HuH-7.5 (cell line): Measurements from ENCODE around the gene ERG.

ENCODE experiments used
- DNase-seq: peaks from one replicate; pipeline ENCODE4 v3.0.0; 2011; ENCODE audit warnings: low spot score

Gene ERG, protein sequence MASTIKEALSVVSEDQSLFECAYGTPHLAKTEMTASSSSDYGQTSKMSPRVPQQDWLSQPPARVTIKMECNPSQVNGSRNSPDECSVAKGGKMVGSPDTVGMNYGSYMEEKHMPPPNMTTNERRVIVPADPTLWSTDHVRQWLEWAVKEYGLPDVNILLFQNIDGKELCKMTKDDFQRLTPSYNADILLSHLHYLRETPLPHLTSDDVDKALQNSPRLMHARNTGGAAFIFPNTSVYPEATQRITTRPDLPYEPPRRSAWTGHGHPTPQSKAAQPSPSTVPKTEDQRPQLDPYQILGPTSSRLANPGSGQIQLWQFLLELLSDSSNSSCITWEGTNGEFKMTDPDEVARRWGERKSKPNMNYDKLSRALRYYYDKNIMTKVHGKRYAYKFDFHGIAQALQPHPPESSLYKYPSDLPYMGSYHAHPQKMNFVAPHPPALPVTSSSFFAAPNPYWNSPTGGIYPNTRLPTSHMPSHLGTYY

DNA sequence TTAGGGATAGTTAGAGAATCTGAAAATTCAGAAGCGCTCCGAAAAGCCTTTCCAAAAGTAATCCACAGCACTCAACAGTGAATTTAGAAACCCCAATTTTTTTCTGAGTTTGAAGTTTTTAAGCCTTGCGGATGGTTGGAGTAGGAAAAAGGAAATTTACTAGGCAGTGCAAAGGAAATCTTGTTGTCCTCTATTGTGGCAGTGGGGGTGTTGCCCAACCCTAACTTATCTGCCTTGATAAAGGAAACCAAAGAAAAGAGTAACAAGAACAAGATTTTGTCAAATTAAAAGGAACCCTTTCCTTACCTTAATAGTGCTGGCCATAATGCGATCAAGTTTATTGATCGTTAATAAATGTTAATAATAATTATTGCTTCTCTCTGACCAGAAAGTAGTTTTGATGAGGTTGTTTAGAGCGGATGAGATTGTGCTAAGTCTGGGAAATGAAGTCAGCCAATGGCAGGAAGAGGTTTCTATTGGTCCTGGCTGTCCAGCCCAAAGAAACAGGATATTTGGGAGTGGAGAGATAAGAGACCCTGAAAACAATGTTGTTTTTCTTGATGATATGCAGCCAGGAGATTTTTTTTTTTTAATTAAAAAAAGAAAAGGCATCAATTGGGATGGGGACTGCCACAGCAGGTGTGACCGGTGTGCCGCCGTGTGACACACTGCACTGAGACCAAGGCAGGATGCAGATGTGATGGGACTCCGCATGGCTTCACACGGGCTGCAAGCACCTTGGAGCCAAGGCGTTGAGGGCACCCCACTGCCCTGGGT lies at the start of gene ERG:
ERG (minus strand) TSS at position 421 of the 777 bp plus-strand sequence; CDS start at position 324, 97 bp downstream.
- DNase-seq: no peak

DNA sequence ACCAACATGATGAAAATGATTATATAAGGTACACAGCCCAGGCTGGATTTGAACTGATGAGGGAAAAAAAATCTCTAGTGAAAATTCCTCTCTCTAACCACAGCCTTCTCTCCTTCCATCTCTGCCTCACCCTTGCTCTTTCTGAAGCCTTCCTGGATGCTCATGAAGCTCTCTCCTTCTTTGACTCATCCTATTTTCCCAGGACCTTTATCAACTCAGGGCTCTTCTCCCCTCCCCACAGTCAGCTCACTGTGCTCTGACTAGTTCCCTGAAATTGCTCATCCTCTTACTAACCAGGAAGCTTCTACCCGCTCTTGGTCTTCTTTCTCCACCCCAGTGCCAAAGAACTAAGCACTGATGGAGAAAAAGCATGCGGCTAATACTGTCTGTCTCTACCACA lies 46.4 kb upstream of the ERG start:
- DNase-seq: no peak

DNA sequence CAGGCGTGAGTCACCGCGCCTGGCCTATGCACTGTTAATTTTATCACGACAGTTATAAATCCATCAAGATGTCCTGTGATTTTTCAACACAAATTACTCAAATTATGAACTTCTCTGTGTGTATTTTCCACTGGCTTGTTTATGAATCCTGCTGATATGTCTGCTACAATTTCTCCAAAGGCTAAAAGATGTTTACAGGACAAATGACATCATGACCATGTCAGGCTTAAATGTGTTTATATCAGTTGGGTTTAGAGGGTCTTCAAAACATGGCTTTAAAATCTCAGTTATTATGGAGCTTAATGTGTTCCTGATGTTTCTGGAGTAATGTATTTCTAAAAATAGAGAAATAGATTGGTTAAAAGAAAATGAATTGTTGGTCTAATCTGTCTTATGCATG lies 44.0 kb upstream of the ERG start:
- DNase-seq: no peak

DNA sequence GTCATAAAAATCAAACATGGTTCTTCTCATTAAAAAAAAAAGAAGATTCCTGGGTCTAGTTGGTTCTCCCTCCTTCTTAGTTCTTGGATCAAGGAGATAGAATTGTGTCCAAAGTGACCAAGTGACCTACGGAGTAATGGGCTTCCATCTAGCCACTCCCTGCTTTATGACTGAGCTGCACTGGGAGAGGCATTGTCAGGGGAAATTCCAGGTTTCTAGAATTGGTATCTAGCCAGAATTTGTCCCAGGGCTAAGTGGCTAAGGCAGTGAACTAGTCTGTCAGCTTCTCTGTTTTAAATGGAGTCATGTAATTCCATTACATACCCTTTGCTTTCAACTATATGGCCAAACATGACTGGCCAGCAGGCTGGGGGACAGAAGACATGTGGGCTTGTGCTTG lies 40.1 kb upstream of the ERG start:
- DNase-seq: no peak

DNA sequence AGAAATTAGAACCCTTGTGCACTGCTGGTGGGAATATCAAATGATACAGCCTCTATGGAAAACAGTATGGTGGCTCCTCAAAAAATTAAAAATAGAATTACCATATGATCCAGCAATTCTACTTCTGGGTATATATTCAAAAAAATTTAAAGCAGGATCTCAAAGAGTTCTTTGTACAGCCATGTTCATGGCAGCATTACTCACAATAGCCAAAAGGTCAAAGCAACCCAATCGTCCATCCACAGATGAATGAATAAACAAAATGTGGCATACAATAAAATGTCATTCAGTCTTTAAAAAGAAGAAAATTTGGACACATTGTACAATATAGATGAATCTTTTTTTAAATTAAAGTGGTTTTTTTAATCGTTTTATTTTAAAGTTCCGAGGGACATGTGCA lies 36.3 kb upstream of the ERG start:
- DNase-seq: no peak

DNA sequence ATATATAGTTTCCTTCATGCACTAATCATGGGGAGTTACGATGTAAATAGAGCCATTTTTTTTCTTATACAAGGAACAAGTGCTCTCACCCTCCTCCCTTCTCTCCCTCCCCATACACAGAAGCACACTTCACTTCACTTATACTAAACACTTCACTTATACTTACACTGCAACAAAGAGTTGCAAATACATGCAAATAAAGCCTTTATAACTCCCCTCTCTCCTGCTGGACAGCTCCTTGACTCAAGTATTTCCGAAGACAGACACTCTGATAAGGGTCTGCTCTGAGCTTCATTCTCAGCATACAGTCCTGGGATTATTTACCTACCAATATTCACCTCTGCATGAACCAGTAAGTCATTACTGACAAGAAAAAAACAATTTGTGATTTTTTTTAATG lies 35.6 kb upstream of the ERG start:
- no peak for DNase-seq

DNA sequence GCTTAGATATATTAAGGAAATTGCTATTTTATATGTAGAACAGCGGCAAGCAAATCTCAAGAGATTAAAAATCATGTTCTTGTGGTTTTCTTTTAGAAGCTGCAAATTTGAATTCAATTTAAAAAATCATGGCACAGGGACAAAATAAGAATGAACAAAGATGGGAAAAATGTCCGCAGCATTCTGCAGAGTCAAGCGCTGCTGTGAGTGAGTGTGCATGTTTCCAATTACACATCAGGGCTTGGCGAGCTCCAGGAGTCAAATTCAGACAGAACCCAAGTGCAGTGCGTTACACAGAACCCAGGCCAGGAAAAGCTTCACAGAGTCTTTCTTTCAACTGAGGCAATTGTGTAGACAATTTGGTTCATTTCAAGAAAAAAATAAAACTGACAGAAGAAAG lies 33.3 kb upstream of the ERG start:
- DNase-seq: no peak

DNA sequence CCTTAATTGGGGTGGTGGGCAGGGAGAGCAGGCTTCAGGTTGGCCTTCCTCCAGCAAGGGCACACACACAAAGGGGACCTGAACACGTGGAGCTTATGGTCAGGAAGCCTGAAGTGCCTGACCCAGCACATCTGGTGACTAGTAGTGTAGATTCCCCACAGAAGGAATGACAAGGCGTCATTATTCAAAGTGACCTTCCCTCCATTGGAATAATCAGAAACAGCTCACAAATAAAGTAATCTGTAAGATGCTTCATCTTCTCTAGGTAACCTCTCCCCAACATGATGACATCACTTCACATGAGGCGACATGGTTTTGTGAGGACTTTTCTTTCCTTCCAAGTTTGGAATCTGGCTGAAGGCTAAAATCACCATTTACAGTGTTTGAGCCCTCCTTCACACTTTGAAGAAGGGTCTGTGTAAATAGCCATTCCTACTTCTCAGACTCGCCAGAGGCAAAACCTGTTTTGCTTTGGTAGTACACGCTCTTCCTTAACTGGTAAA lies 32.8 kb upstream of the ERG start:
- no peak for DNase-seq

DNA sequence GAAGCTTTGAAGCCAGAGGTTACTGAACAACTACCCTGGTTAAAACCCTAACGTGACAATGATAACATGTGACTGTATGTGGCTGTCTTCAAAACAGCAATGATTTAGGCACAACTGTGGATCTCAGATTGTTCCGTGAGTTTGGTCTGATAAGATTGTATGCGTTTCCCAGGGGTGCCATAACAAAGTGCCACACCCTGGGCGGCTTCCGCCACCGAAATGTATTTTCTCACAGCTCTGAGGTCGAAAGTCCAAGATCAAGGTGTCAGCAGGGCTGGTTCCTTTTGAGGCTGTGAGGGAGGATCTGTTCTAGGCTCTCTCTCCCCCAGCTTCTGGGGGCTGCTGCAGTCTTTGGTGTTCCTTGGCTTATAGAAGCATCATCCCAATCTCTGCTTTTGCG lies 29.5 kb upstream of the ERG start:
- no peak for DNase-seq

DNA sequence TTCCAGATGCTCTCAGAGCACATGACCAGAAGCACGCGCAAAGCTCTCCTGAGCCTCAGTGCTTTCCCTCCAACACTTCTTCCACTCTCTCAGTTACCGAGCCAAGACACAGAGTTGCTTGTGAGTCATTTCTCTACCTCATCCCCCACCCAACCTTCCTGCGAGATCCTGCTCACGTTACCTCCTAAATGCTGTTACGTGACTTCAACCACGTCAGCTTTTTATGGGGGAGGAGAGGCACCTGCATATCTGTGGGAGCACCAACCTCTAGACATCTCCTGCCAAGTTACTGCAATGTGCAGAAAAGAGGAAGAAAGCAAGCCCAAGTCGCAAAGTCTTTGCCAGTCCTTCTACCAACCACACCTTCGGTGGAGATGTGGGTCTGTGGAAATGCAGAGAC lies 27.2 kb upstream of the ERG start:
- DNase-seq: no peak

DNA sequence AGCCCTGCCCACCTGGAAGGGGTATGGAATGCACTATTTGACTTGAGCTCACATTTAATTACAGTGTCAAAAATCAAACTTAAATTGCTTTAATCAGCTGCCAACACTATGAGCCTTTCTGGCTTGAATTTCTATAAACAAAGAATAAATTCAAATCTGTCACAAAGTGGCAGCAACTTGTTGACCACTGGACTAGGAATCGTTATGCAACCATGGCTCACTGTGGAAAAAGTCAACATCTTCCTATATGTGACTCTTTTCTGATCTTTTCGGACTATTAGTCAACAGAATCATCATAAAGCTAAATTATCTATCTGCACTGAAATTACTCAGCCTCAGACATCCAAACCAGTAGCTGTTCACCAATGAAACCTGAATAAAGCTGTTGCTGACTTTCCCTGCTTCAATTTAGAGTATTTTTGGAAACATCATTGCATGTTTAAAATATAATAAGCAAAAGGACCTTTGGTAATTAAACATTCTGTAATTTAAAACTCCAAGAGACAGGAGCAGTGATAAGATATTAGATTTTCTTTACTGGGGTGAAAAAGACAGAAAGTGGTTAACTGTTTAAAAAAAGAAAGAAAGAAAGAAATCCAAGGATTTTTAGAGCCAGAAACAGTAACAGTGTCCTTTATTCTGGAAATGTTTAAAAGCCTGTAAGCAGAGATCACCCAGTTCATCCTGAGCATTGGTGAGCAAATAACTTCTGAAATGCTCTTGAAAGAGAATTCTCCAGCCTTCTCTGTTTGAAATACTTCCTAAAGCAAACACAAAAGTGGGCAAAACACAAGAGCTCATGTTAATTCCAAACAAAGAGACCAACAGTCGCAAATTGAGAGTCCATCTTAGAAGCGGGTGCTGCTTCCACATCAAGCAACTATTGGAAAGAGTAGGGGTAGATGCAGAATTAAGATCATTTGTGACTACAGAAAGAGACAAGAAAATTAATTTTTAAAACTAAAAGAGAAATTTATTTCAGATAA lies 26.2 kb upstream of the ERG start:
- no peak for DNase-seq

DNA sequence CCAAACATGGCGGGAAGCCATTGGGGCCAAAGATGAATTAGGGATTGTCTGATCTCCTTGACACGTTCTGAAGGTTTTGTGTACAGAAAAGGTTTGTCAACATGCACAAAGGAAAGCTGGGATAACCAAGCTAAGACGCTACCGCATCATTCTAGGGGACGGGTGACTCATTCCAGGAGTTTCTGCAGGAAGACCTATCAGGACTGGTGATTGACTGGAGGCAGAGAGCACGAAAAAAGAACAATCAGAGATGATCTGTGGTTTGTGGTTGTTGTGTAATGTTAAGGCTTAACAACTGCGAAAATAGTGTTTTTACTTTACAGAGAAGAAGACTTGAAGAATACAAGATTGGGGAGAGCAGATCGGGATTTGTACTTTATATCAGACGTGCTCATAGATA lies 22.2 kb upstream of the ERG start:
- DNase-seq: no peak

DNA sequence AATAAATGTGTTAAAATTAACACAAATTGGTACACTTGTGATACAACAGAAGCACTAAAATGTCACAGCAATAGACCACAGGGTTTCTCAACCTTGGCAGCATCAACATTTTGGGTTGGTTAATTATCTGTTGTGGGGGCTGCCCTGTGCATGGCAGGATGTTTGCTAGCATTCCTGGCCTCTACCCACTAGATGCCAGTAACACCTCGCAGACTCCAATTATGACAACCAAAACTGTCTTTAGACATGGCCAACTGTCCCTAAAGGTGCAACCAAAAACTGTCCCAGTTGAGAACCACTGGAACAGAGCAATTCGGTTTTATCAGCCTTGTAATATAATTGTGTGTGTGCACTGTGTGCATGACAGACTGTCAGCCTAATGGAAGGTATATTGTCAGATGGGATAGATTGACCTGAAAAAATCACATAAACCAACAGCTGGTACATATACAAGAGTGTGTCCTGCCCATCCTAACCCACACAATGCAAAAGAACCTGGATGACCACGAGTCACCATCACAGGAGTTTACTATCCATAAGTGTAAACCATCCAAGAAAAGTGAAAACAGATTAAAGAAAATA lies 13.5 kb upstream of the ERG start:
- no peak for DNase-seq

DNA sequence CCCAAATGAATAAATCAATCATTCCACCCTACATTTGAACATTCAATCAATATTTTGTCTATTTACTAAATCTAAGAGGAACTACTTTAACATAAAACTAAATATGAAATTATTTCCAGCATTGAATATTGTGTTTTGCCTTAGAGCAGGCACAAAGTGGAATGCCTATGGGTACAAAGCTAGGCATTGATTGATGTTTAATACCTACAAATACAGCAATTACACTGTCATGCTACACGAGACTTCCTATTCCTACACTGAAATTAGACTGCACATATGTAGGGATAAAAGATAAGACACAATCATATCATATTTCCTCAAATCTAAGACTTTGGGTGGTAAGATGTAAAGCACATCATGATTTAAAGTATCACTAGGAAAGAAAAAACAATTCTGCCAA lies 12.9 kb upstream of the ERG start:
- no peak for DNase-seq

DNA sequence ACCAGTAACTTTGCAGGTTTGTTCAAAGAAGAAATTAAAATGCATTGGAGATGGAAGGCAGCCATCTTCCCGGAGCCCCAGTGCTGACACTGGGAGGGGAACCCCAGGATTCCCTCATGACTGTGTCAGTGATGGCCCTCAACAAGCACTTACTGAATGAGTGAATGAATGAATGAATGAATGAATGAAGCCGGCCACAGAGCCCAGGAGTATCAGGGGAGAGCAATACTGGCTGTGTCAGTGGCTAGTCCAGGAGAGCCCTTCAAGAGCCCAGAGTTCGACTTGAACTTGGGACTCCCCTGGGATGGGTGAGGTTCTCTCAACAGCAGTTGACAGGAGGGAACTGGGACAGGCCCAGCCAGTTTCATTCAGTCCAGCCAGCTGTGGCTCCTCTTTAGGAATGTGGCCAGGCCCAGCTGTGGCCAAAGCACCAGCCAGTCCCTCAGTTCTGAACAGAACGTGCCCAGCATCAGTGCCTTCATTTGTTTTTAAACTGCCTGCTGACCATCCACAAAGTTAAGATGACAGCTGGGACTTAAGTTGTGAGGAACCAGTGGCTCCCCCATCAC lies 9.2 kb upstream of the ERG start:
- no peak for DNase-seq

DNA sequence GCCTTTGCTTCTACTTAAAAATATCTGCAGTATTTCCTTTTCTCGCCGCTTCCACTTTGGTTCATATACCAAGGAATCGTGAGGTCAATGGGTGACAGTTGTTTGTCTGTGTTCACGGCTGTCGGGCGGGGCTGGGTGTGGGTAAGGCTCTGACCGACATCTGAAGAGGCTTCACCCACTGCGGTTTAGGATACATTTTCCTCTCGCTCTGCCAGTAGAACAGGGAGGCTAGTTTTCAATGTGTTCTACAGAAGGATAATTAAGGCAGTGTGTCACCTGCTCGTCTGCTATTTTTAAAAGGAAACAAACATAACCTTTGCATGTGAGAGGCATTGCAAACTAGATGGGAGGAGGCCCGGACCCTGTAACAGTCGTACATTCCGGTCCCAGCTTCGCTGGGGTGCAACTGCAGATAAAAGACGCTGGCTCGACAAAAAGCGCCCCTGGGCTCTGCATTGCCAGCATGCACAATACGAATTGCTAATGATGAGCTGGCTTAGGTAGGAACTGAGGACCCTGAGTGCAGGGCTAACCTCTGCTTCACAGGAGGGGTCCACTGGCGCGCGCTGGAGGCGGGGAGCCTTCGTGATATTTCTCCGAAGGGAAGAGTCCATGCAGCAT lies 8.5 kb upstream of the ERG start:
- no peak for DNase-seq

DNA sequence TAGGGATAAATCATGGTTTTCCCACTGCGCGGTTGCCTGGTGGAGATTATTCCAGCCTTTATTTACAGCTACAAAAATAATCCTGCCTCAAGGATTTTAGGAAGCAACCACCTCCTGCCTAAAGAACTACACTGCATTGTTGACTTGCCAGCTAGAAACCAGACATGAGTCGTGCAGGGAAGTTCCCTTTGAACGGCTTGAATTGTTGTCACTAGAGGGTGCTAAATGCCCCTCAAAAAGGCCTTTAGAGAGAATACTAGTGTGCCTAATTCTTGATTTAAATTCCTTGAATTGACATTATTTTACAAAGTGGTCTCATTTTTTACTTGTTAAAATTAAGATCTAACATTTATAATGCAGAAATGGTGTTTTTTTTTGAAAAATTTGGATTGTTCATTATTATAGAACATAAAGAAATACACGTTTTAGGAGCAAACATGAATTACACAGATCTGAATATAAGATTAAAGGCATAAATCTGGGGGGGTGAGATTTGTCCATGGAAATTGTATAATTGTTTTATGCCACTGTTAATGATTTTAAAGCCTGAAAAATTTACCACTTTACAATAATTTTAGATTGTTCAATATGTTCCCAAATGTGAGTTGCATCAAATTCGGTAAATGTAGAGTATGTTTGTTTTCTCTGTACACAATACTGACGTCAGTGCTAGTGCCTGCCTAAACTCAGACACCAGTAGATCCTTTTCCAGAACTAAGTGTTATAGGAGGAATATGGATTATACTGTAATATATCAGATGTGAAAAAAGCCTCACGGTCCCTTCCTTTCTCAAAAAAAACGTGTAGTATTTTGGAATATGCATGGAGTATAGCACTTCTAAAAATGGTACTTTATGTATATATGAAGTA lies 7.6 kb upstream of the ERG start:
- DNase-seq: peak; percentile 28

DNA sequence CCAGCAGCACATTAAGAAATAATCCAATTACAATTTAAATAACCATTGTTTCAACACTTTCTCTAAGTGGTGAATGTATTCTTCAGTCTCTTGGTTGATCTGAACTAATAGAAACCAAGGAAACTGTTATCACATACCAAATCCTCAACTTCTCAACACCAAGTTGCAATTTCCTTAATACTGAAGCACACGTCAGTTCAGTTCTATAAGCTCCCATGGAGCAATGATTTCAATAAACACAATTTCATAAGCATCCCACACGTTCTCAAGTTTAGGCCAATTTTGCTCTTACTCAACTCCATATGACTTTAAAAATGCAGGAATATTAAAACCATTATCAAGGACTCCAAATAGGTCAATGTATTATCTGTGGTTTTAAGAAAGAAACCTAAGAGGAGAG lies 5.8 kb upstream of the ERG start:
- no peak for DNase-seq

DNA sequence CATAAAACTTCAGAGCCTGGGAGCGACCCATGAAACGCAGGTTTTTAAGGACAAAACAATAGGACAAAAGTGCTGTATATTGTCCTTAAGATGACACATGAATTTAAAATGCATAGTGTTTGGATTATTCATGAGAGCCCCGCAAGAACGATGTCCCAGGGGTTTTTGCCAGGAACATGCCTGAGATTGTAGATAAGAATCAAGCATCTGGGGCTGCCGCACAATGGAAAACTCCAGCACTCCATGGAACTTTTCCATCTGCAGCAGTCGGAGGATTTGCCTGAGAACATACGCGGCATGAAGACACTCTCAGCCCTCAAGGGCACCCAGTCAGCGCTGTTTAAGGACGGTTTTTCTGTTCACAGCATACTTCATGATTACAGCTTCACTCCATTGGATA lies 5.3 kb upstream of the ERG start:
- DNase-seq: no peak

DNA sequence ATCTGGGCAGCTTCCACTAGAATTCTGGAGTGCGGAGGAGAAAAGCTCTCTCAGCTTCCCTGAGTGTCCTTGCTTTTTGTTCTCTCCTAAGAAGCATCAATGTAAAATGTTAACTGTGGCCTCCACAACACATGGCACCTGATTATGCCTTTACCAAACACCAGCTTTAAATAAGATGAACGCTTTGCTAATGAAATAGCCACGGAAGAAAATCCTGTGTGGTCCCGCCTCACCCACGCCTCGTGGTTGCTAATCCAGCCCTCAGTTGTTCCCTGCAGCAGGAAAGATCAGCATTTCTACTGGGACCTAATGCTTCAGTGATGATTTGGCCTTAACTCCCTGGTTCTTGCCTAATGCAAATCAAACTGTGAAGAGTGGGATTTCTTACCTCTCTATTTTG lies 1.8 kb upstream of the ERG start:
- DNase-seq: no peak
